NT2/D1 (cell line): ENCODE results near the gene MRI1.

Source experiments
- SUZ12 ChIP-seq: IDR thresholded peaks from 2 replicates; pipeline ENCODE4 v1.6.1; 2011; ENCODE audit not compliant: insufficient read length, insufficient read depth; ENCODE audit errors: extremely low read depth
- YY1 ChIP-seq: IDR thresholded peaks from 2 replicates; pipeline ENCODE4 v1.6.1; 2011; ENCODE audit not compliant: insufficient read length, insufficient read depth

DNA sequence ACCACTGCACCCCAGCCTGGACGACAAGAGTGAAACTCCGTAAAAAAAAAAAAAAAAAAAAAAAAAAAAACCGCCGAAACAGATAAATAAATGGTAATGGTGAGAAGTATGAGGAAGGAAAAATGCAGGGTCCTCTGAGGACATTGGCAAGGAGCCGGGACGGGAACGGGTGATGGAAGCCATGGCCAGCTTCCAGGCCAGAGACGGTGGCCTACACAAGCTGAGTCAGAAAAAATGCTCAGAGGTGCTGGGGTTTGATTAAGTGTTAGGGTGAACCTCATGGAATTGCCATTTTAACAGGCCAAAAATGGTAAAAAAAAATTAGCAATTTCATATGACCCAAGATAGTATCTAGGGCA, 30.1 kb downstream of the MRI1 start:
- TF ChIP-seq SUZ12 (no peak), YY1 (no peak)
